Measurements from ENCODE around the gene LSM12.

The LSM12 gene

GRCh38 chr17:44043272-44043696 lies 23.2 kb downstream of the LSM12 start:
- Histone ChIP-seq H3K9me3 (ENCODE audit: control insufficient read depth, insufficient read depth, low read length) (no peaks in the 10 kb centered on the region), H3K27me3 (ENCODE audit: control insufficient read depth, low read length) (no peaks in the 10 kb centered on the region), H4K20me1 (ENCODE audit: control insufficient read depth, insufficient read depth, low read depth, low read length) (0 out of 2 replicates have a peak, but pooled peaks cover 3% of the 10 kb centered on the region), H3K4me2 (ENCODE audit: low read length) (no peak overlapping the region), H3F3A (ENCODE audit: control insufficient read depth, insufficient read depth) (peaks cover 20% of the 10 kb centered on the region), H3K4me1 (ENCODE audit: control insufficient read depth, low read length) (no peaks in the 10 kb centered on the region), H3K27ac (ENCODE audit: low read depth, low read length) (no peak overlapping the region), H3K9me2 (replicated peaks; ENCODE audit: control insufficient read depth, low read length) (no peaks in the 10 kb centered on the region), H3K4me3 (ENCODE audit: low read length) (no peak overlapping the region), H3K79me2 (ENCODE audit: control insufficient read depth, low read length) (peaks cover 79% of the 10 kb centered on the region), H3K36me3 (ENCODE audit: control insufficient read depth, low read length) (peaks cover 53% of the 10 kb centered on the region)
- no peak for TF ChIP-seq CTCF (IDR thresholded peaks at IDR 0.05; ENCODE audit: low read depth, low read length, poor library complexity, severe bottlenecking)
- TF ChIP-seq EZH2phosphoT487 (IDR thresholded peaks at IDR 0.05; ENCODE audit: borderline replicate concordance, low read length): no peak

- no peaks in the 10 kb centered on the region for H3K9me3 ChIP-seq (ENCODE audit: control insufficient read depth, insufficient read depth, low read length)
- TF ChIP-seq CTCF (IDR thresholded peaks at IDR 0.05; ENCODE audit: low read depth, low read length, poor library complexity, severe bottlenecking) (no peak), EZH2phosphoT487 (IDR thresholded peaks at IDR 0.05; ENCODE audit: borderline replicate concordance, low read length) (no peak)
- H3K4me2 ChIP-seq (ENCODE audit: low read length): no peak overlapping the region
- peaks cover 58% of the 10 kb centered on the region for H3K36me3 ChIP-seq (ENCODE audit: control insufficient read depth, low read length)
- H3K79me2 ChIP-seq (ENCODE audit: control insufficient read depth, low read length): peaks cover 53% of the 10 kb centered on the region
- H3K4me3 ChIP-seq (ENCODE audit: low read length): no peak overlapping the region
- peaks cover 17% of the 10 kb centered on the region for H3F3A ChIP-seq (ENCODE audit: control insufficient read depth, insufficient read depth)
- H3K9me2 ChIP-seq (replicated peaks; ENCODE audit: control insufficient read depth, low read length): no peaks in the 10 kb centered on the region
- H3K4me1 ChIP-seq (ENCODE audit: control insufficient read depth, low read length): no peaks in the 10 kb centered on the region
- H3K27me3 ChIP-seq (ENCODE audit: control insufficient read depth, low read length): no peaks in the 10 kb centered on the region
- H3K27ac ChIP-seq (ENCODE audit: low read depth, low read length): no peak overlapping the region
- 0 out of 2 replicates have a peak, but pooled peaks cover 3% of the 10 kb centered on the region for H4K20me1 ChIP-seq (ENCODE audit: control insufficient read depth, insufficient read depth, low read depth, low read length)
Observed at GRCh38 chr17:44039829-44040635, 26.4 kb downstream of the LSM12 start.

GRCh38 chr17:44038604-44039011 lies 27.9 kb downstream of the LSM12 start:
- Histone ChIP-seq H3K79me2 (ENCODE audit: control insufficient read depth, low read length) (peaks cover 40% of the 10 kb centered on the region), H3K36me3 (ENCODE audit: control insufficient read depth, low read length) (peaks cover 56% of the 10 kb centered on the region), H3K4me1 (ENCODE audit: control insufficient read depth, low read length) (peaks cover 8% of the 10 kb centered on the region), H3K9me3 (ENCODE audit: control insufficient read depth, insufficient read depth, low read length) (no peaks in the 10 kb centered on the region), H3K4me3 (ENCODE audit: low read length) (no peak overlapping the region), H4K20me1 (ENCODE audit: control insufficient read depth, insufficient read depth, low read depth, low read length) (0 out of 2 replicates have a peak, but pooled peaks cover 5% of the 10 kb centered on the region), H3F3A (ENCODE audit: control insufficient read depth, insufficient read depth) (peaks cover 6% of the 10 kb centered on the region; the same call in 1 of the 2 replicates), H3K27ac (ENCODE audit: low read depth, low read length) (no peak overlapping the region), H3K4me2 (ENCODE audit: low read length) (no peak overlapping the region), H3K27me3 (ENCODE audit: control insufficient read depth, low read length) (no peaks in the 10 kb centered on the region), H3K9me2 (replicated peaks; ENCODE audit: control insufficient read depth, low read length) (no peaks in the 10 kb centered on the region)
- TF ChIP-seq CTCF (IDR thresholded peaks at IDR 0.05; ENCODE audit: low read depth, low read length, poor library complexity, severe bottlenecking) (no peak), EZH2phosphoT487 (IDR thresholded peaks at IDR 0.05; ENCODE audit: borderline replicate concordance, low read length) (no peak)
